Mammary epithelial cell (primary cell): ENCODE data around the gene SCN8A.

ENCODE experiments used
- CTCF ChIP-seq, 2 donors: IDR thresholded peaks in 1 of 2; conservative IDR thresholded peaks in 1 of 2; 2 replicates each; pipeline ENCODE4 v1.5.1; 2011 to 2012; ENCODE audit warnings: inconsistent platforms in 2 of 2, low read length in 2 of 2, mild to moderate bottlenecking in 2 of 2, control low read depth in 1 of 2, low read depth in 1 of 2; ENCODE audit not compliant: insufficient read depth in 1 of 2; ENCODE audit errors: extremely low read depth in 1 of 2
- EZH2 ChIP-seq: IDR thresholded peaks from 2 replicates; pipeline ENCODE4 v1.6.1; 2012; ENCODE audit warnings: low read length, inconsistent platforms, borderline replicate concordance

- TF ChIP-seq CTCF (conservative IDR thresholded peaks at IDR 0.05 in 1 of 2, IDR thresholded peaks at IDR 0.05 in 1 of 2; ENCODE audit: extremely low read depth in 1 of 2, insufficient read depth in 1 of 2, low read depth in 1 of 2, low read length in 2 of 2): no peak
- TF ChIP-seq EZH2: no peak
Observed at GRCh38 chr12:51744957-51745356, 153.9 kb downstream of the SCN8A start.
